Measurements from ENCODE around the gene NCKAP5. TPM values are rescaled to one million over a fixed set of nuclear protein-coding genes. Genes with fewer than 3 reads are reported as not detected.

The NCKAP5 gene
- total RNA-seq, 2 experiments from 2014 or later = not detected

DNA sequence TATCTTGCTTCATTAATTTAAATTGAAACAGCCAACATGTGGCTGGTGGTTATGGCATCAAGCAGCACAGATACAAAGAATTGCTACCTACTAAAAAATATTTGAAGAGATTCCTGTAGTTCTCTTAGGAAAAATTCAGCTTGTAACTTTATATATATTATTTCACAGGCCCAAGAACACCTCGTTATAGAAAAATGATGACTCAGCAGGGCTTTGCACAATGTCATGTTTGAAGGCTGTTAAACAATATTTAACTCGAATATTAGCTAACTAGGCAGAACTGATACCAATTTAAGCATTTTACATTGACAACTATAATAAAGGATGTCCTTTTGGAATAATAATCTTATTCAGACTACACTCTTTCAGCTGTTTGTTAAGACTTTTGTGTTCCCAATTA is 795.9 kb downstream of the NCKAP5 start:
- H3K4me3 Mint-ChIP-seq = no peak overlapping the region
- DNase-seq (no peak), ATAC-seq (no peak)
- ChIA-PET CTCF (no interaction called here), POLR2A (no interaction called here)
- intact Hi-C loops (cut with micrococcal nuclease) = no loop called here
- H3K4me1 Mint-ChIP-seq (ENCODE audit: low read depth) = no peaks in the 10 kb centered on the region
- no peaks in the 10 kb centered on the region for H3K36me3 Mint-ChIP-seq (ENCODE audit: low read depth)
- H3K9me3 Mint-ChIP-seq = peaks cover 2% of the 10 kb centered on the region
- no peaks in the 10 kb centered on the region for H3K27me3 Mint-ChIP-seq
- no peak overlapping the region for H3K27ac Mint-ChIP-seq
- TF ChIP-seq, protein P1, sequence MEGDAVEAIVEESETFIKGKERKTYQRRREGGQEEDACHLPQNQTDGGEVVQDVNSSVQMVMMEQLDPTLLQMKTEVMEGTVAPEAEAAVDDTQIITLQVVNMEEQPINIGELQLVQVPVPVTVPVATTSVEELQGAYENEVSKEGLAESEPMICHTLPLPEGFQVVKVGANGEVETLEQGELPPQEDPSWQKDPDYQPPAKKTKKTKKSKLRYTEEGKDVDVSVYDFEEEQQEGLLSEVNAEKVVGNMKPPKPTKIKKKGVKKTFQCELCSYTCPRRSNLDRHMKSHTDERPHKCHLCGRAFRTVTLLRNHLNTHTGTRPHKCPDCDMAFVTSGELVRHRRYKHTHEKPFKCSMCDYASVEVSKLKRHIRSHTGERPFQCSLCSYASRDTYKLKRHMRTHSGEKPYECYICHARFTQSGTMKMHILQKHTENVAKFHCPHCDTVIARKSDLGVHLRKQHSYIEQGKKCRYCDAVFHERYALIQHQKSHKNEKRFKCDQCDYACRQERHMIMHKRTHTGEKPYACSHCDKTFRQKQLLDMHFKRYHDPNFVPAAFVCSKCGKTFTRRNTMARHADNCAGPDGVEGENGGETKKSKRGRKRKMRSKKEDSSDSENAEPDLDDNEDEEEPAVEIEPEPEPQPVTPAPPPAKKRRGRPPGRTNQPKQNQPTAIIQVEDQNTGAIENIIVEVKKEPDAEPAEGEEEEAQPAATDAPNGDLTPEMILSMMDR (IDR thresholded peaks at IDR 0.05) = no peak

DNA sequence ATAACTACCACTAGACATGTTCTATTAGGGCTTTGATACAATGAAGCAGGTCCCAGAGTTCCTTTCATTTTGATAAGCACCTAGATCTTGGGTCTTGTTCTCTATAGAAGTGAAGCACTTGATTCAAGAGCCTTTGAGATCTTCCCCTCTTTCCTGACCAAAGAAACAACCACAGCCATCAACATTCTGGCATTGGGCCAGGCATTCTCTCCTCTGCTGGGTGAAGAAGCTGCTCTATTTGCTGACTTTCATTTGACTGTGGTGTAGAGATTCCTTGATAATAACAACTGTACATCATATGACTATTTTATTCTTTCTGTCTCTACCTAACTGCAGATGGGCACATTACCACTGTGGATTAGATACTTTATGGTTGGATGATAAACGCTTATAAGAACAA is 801.7 kb downstream of the NCKAP5 start:
- Mint-ChIP-seq H3K4me1 (ENCODE audit: low read depth) (no peaks in the 10 kb centered on the region), H3K4me3 (no peak overlapping the region), H3K27ac (no peak overlapping the region), H3K36me3 (ENCODE audit: low read depth) (no peaks in the 10 kb centered on the region), H3K9me3 (peaks cover 5% of the 10 kb centered on the region), H3K27me3 (no peaks in the 10 kb centered on the region)
- POLR2A ChIA-PET = no interaction called here
- TF ChIP-seq, protein P1 (IDR thresholded peaks at IDR 0.05) = no peak
- intact Hi-C loops (cut with micrococcal nuclease) = no loop called here
- CTCF ChIA-PET = no interaction called here
- DNase-seq (no peak), ATAC-seq (no peak)

DNA sequence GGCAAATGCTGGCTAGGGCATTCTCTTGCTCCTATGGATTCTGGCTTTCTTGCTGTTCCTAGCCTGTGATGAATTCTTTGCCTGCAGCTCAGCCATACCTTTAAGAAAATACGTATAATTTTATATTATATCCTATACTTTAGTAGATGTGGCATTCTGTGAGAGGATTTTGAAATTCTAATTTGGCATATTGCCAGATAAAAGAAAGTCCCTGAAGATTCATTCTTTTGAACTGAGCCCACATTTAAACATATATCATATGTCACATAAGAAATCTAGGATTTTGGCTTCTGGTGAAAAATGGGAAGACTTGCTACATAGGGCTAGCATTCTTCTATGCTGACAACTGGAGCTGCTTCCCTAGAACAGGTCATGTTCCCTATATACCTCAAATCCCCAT is 806.8 kb downstream of the NCKAP5 start:
- H3K27ac Mint-ChIP-seq = no peak overlapping the region
- peaks cover 4% of the 10 kb centered on the region for H3K9me3 Mint-ChIP-seq
- POLR2A ChIA-PET = no interaction called here
- no peaks in the 10 kb centered on the region for H3K27me3 Mint-ChIP-seq
- ATAC-seq = no peak
- CTCF ChIA-PET = interaction anchor here (0.9 kb wide), 1 partner anchor 41 kb away, joined by 3 read pairs; no protein-coding TSS in a partner anchor
- no peaks in the 10 kb centered on the region for H3K36me3 Mint-ChIP-seq (ENCODE audit: low read depth)
- TF ChIP-seq, protein P1 (IDR thresholded peaks at IDR 0.05) = no peak
- no peaks in the 10 kb centered on the region for H3K4me1 Mint-ChIP-seq (ENCODE audit: low read depth)
- H3K4me3 Mint-ChIP-seq = no peak overlapping the region
- no peak for DNase-seq
- intact Hi-C loops (cut with micrococcal nuclease) = no loop called here

DNA sequence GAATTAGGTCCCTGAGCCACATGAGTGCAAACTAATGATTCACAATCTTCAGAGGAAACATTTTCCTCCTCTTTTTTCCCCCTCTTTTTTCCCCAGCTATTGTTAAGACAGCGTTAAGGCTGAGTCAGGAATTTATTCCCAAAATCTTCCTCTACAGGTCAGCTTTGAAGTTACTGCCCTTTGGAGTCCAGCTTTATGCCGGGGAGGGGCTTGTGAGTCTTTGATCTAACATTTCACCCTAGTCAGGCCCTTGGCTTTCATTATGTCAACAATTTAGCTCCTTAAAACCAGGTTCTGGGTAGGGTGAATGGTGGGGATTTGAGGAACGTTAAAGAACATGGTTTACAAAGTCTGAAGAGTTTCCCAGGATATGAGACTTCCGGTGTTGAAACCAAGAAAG is 807.3 kb downstream of the NCKAP5 start:
- no peaks in the 10 kb centered on the region for H3K27me3 Mint-ChIP-seq
- H3K9me3 Mint-ChIP-seq = peaks cover 4% of the 10 kb centered on the region
- ChIA-PET POLR2A (no interaction called here), CTCF (interaction anchor here (0.9 kb wide), 1 partner anchor 41 kb away, joined by 3 read pairs; no protein-coding TSS in a partner anchor)
- H3K4me1 Mint-ChIP-seq (ENCODE audit: low read depth) = no peaks in the 10 kb centered on the region
- no peak overlapping the region for H3K4me3 Mint-ChIP-seq
- ATAC-seq (no peak), DNase-seq (no peak)
- TF ChIP-seq, protein P1 (IDR thresholded peaks at IDR 0.05) = no peak
- no peak overlapping the region for H3K27ac Mint-ChIP-seq
- intact Hi-C loops (cut with micrococcal nuclease) = no loop called here
- no peaks in the 10 kb centered on the region for H3K36me3 Mint-ChIP-seq (ENCODE audit: low read depth)

DNA sequence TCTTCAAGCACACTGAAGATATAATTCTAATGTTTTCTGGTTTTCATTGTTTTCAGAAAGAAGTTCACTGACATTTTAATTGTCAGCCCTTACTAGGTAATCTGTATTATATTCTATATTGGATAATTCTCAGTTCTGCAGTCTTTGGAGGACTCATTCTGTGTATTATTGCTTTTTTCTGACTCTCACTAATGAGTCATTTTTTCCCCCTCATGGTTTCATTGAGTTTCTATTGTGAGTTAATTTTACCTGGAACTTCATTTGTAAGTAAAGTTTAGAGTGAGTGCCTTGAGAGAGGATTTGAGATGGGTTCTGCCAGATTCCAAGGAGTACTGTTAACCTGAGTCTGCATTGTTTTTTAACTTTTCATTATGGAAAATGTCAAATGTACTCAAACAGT is 807.9 kb downstream of the NCKAP5 start:
- no peaks in the 10 kb centered on the region for H3K36me3 Mint-ChIP-seq (ENCODE audit: low read depth)
- no peak overlapping the region for H3K4me3 Mint-ChIP-seq
- ATAC-seq (no peak), DNase-seq (no peak)
- H3K27ac Mint-ChIP-seq = no peak overlapping the region
- intact Hi-C loops (cut with micrococcal nuclease) = no loop called here
- H3K4me1 Mint-ChIP-seq (ENCODE audit: low read depth) = no peaks in the 10 kb centered on the region
- TF ChIP-seq, protein P1 (IDR thresholded peaks at IDR 0.05) = no peak
- H3K27me3 Mint-ChIP-seq = no peaks in the 10 kb centered on the region
- H3K9me3 Mint-ChIP-seq = peaks cover 4% of the 10 kb centered on the region
- ChIA-PET CTCF (no interaction called here), POLR2A (no interaction called here)
